RPMI8226 (cell line): ENCODE results near the gene PTPN6.
A peak's percentile ranks its signal among the peaks of the same experiment; 100 is the strongest.

Experiments used
- DNase-seq: peaks from one replicate; pipeline ENCODE4 v3.0.0-alpha.2; 2015

Gene PTPN6

DNA sequence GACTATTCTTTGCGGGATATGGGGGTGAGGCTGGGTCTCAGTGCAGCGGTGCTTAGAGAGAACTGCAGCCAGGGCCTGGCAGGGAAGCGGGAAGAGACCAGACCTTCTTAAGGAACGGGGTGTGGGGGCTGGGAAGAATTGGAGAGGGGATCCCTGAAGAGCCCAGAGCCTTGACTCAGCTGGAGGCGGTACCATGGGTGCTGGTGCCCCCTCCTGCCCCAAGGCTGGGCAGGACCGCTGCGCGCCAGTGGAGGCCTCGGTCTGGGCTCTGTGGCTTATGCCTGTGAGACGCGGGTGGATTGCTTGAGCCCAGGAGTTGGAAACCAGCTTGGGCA, 8.9 kb upstream of the PTPN6 start:
- DNase-seq = no peak

DNA sequence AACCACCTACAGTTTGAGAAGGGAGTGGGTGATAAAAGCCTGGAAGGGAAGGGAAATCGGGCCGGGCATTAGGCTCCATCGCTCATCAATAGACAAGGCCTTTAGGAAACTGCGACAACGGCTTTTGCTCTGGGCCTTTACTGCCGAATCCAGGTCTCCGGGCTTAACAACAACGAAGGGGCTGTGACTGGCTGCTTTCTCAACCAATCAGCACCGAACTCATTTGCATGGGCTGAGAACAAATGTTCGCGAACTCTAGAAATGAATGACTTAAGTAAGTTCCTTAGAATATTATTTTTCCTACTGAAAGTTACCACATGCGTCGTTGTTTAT, 7.8 kb upstream of the PTPN6 start:
- DNase-seq = peak; percentile 90

DNA sequence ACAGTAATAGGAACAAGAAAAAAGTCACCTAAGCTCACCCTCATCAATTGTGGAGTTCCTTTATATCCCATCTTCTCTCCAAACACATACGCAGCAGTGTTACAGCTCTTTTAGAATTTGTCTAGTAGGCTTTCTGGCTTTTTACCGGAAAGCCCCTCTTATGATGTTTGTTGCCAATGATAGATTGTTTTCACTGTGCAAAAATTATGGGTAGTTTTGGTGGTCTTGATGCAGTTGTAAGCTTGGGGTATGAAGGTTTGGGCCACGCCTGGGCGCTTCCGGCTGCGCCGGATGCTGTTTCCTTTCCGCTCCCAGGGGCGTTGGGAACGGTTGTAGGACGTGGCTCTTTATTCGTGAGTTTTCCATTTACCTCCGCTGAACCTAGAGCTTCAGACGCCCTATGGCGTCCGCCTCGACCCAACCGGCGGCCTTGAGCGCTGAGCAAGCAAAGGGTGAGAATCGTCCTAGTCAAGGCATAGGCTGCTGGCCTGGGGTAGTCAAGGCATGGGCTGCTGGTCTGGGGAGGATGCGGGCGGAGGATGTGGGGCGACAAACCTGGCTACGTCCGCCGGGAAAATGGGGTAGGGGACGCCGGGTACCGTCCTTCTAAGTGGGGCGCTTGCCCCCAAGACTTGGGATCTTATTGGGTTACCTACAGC, 7.3 kb upstream of the PTPN6 start, which contains the start of the genes C12orf57 and RNU7-1:
TSS of gene C12orf57 (plus strand) at position 301 of the 659 bp plus-strand sequence. CDS start at position 401, 100 bp downstream.
TSS of gene RNU7-1 (plus strand) at position 95 of the 659 bp plus-strand sequence.
- DNase-seq = peak; percentile 86

DNA sequence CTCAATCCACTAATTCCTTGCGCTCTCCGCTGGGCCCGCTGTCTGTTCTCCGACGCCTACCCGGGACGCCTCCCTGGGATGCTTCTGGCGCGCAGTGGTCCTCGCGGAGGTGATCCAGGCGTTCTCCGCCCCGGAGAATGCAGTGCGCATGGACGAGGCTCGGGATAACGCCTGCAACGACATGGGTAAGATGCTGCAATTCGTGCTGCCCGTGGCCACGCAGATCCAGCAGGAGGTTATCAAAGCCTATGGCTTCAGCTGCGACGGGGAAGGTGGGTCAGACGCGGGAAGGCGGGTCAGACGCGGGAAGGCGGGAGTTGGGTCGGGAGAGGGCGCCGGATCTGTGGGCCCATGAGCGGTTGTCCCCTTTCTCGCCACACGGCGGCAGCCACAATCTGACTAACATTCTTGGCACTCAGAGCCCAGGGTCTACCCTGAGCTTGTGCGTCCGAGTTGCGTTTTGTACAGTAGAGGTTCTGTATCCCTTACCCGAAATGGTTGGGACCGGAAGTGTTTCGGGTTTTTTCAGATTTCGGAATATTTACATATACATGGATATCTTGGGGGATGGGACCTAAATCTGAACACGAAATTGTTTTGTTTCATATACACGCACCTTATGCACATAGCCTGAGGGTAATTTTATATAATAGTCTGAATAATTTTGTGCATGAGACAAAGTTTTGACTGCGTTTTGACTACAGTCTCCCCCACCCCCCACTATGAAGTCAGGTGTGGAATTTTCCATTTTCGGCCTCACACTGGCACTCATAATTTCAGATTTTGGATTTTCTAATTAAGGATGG, 6.6 kb upstream of the PTPN6 start:
- peak; percentile 94 for DNase-seq

DNA sequence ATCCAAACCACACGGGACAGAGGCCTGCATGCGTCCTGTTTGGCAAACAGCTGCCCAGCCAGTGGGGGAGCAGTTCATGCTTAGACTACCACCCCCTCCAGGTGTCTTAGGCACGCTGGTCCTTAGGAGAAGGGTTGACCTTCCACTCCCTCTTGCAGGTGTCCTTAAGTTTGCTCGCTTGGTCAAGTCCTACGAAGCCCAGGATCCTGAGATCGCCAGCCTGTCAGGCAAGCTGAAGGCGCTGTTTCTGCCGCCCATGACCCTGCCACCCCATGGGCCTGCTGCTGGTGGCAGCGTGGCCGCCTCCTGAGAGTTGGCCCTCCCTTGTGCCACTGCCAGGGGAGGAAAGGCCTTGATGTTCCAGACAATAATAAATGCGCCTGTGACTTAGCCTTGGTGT, 5.5 kb upstream of the PTPN6 start:
- peak; percentile 61 for DNase-seq

DNA sequence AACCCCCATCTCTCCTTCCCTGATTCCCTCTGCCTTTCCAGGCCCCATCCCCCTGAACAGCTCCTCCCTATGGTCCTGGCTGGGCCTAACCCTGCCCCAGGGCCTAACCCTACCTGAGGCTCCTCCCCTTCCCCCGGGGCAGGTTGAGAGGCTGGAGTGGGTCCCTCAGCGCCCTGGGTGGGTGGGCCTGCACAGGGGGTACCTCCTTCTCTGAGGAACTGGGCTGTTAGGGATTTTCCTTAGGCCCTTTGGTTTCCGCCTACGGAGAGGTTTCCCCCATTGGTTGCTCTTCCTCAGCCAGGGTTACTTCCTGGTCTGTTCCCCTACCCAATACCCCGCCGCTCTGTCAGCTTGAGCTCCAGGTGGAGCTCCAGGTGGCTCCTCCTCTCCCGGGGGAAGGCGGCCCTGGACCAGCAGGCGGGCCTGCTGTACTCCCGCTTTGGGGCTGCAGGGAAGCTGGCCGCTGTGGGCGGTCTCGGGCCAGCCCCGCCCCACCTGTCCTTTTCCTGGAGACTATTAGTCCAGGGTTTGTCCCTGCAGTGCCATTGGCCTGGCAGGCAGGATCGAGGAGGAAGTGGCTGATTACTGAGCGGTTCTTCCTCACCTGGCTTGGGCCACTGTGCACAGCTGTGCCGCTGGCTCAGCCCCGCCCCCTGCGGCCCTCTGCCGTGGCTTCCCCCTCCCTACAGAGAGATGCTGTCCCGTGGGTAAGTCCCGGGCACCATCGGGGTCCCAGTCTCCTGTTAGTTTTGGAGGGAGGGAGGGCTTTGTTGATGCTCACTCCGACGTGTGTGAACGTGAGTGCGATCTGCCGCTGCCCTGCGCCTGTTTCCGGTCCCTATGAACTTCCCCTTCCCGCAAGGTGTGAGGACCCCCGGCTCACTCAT, 4.9 kb upstream of the PTPN6 start:
- DNase-seq = peak; percentile 89

DNA sequence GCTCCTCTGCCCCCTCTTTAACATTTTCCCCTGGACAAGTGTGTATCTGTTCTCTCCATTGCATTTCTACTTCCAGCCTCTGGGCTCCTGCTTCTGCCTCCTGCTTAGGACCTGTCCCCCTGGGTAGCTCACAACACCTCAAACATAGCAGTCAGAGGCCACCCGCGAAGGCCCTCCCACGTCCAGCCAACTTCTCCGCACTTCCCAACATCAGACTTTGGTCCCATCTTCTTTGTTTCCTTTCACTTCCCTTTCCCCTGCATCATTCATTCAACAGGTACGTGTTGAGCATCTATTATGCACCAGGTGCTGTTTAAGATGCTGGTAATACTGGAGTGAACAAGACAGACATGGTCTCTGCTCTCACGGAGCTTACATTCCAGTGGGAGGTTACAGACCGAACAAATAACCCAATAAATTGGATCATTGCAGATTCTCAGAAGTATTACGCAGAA, 4.2 kb upstream of the PTPN6 start:
- DNase-seq = no peak

DNA sequence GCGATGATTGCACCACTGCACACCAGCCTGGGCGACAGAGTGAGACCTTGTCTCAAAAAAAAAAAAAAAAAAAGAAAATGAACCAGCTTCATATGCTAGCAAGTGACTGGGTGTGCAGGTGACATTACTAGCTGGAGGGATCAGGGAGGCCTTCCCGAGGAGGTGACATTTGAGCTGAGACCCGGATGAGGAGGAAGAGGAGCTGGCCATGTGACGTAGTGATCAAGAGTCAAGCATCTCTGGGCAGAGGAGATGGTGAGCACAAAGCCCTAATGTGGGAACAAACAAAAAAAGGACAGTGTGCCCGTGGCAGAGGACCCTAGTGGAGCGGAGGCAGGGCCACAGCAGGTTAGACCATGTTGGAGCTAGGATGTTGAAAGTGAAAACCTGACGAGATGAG, 3.5 kb upstream of the PTPN6 start:
- DNase-seq = no peak

DNA sequence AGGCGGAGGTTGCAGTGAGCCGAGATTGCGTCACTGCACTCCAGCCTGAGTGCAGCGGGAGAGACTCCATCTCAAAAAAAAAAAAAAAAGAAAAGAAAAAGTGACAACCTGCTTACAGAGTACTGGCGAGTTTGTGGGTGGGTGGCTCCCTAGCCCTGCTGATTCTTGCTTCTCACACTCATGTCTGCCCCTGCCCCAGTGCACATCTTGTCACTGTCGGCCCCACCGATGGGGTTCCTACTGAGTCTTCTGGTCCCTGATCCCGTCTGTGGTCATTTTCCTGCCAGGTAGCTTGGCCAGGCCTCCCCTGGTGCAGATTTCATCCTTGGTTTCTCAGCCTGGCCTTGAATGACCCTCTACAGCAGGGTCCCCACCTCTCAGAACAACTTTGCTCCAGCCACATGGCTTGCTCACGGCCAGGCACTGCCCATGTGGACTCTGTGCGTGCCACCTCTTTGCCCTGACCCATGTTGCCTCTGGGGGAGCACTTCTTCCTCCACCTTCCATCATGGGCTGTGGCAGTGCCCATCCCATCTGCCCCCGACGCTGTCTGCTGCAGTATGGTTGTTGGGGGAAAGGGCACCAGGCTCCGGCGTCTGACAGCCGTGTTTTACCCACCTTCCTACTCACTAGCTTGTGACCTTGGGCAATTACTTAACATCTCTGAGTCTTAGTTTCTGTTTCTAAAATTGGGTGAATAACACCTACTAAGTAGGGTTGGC, 2.1 kb upstream of the PTPN6 start:
- DNase-seq = peak; percentile 64

DNA sequence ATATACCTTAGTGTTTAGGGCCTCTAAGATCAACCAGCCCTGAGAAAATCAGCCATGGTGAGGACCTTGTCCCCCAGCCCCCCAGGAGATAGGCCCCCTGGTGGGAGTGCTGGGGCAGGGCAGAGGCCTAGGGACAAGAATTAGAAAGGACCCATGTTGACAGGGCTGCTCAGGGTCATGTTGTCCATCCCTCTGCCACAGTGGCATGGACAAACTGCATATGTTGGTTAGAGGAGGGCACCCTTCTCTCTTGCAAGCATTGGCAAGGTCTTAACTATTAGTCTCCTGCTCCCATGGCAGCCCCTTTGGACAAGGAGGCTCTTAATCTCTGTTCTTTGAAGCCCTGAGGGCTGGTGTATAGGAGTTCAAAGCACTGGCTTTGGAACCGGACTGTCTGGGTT, 755 bp upstream of the PTPN6 start:
- peak; percentile 52 for DNase-seq

DNA sequence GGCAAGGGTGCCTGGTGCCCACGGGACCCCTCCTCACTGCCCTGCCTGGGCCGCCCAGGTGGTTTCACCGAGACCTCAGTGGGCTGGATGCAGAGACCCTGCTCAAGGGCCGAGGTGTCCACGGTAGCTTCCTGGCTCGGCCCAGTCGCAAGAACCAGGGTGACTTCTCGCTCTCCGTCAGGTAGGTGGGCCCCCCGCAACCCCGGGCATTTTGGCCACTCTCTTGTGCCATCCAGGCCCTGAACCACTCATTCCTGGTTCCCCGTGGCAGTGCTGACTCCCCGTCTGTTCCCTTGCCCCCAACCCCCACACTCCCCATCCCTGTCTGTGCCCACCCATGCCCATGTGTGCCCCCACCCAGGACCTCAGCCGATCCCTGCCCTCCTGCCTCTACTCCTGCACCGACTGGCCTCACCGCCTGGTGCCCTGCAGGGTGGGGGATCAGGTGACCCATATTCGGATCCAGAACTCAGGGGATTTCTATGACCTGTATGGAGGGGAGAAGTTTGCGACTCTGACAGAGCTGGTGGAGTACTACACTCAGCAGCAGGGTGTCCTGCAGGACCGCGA, 480 bp downstream of the PTPN6 start:
- no peak for DNase-seq

DNA sequence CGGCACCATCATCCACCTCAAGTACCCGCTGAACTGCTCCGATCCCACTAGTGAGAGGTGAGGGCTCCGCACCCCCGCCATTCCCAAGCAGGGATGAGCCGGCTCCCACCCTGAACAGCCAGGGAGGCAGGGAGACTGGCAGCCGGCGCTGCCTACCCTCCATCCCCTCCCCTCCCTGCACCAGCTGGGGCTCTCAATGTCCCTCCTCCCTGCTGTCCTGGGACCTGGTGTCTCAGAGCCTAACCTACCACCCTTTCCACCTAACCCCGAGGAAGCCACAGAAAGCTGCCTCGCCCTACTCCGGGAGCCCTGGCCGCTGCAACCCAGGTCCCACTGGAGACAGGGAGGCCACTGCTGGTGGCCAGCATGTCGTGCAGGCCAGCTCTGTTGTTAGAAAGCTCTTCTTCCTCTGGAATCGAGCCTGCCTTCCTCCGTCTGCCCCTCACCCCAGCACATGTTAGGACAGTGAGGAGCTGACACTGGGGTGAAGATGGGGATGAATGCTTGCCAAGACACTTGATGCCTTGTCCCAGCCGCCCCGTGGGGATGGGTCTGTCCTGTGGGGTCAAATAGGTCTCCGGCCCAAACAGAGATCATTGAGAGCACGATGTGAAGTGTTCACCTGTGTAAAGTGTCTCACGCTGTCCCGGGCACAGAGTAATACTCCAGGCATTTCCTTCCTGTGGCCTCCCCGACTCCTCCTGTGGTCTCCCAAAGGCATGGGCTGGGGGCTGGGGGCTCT, 1.1 kb downstream of the PTPN6 start:
- DNase-seq = no peak

DNA sequence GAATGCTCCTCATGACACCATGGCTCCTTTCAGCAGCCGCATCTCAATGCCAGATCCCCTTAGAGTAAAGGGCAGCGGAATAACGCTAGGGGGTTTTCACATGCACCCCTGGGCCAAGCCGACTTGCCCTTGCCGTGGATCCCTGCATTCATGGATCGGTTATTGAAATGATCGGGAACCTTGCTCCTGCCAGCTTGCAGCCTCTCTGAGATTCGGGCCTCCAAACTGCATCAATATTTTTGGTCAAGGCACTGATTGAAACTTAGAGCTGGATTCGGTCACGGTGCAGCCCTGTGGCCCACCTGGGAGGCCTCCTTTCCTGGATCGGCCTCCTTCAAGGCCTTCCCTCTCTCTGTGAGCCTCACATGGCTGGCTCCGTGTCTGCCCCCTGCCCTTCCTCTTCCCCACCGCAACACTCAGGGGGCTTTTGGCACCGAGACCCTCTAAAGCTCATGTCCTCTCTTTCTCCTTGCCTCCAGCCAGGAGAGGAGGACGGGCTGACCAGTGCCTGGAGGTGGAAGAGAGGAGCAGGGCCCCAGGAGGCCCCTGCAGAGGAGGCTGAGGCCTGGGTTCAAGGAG, 1.8 kb downstream of the PTPN6 start:
- DNase-seq = no peak

DNA sequence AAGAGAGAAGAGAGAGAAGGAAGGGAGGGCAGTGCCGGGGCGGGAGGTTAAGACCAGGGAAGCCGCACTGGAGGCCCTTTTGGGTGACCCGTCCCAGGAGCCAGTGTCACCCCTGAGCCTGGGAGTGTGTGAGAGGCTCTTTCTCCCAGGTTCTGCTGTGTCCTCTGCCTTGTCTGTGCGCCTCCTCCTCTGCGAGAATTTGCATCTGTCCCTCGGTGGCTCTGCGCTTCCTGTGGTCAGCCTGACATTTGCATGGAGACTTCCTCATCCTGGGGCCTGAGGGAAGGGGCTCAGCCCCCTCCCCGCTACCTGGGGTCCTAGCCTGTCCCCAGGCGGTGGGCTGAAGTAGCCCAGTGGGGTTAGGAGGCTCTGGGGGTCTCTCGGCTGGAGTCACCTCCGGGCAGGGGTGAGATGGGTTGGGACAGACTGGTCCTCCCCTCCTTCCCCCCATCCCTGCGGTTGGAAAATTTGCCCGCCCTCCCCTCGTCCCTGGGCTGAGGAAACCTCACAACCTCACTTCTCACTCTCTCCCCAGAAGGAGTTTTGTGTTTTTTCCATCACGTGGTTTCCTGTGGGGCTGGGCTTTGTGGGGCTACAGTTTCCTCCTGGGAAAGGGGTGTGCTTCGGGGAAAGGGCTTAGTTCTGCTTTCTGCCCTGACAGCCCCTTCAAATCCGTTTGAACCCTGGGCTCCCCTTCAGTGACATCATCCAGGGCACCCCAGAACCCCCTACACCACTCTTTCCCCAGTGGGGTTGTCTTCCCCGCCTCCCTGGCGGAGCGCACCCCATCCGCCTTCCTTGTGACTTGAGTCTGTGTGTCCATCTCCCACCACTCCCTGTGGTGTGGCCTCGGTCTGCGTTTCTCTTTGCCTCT, 2.5 kb downstream of the PTPN6 start:
- DNase-seq = peak; percentile 82

DNA sequence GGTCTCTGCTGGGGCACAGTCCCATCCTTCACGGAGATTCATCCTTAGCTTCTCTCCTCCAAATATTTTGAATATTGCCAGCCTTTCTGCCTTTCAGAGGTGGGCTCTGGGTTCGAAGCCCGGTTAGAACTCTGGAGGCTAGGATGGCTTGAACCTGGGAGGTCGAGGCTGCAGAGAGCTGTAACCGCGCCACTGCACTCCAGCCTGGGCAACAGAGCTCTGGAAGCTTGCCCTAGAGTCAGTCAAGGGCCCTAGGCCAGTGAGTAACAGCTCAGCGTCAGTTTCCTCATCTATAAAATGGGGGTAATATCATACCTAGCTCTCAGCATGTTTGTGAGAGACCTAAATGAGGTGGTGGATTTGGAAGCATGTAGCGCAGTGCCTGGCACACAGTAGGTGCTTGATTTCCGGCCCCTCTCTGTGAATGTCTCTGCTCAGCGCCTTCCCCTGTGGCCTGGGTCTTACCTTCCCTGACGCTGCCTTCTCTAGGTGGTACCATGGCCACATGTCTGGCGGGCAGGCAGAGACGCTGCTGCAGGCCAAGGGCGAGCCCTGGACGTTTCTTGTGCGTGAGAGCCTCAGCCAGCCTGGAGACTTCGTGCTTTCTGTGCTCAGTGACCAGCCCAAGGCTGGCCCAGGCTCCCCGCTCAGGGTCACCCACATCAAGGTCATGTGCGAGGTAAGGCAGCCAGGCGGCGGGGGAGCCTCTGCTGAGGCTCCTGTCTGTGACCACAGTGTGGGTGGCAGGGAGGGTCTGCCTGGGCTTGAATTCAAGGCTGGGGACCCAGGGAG, 3.4 kb downstream of the PTPN6 start:
- DNase-seq = no peak

DNA sequence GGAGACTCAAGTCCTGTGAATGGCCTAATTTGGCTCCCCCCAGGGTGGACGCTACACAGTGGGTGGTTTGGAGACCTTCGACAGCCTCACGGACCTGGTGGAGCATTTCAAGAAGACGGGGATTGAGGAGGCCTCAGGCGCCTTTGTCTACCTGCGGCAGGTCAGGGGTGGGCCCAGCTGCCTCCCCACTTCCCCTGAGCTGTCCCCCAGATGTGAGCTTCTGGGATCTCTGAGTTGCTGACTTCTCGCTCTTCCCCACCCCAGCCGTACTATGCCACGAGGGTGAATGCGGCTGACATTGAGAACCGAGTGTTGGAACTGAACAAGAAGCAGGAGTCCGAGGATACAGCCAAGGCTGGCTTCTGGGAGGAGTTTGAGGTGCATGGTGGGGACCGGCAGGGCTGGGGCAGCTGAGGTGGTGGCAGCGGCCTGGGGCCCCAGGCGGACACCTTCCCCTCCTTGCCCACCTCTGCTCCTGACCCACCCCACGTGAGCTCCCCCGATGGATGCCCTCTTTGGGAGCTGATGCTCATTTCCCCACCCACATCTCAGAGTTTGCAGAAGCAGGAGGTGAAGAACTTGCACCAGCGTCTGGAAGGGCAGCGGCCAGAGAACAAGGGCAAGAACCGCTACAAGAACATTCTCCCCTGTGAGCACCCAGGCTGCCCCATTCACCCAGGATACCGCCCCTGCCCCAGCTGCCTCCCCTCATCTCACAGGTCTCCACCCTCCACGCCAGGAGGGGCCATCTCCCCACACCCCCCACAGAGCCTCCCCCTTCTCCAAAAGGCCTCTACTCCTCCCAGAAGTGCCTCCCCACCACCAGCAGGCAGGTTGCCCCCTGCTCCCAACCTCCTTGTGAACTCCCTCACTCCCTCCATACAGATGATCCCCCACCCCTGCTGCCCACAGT, 4.2 kb downstream of the PTPN6 start:
- no peak for DNase-seq

DNA sequence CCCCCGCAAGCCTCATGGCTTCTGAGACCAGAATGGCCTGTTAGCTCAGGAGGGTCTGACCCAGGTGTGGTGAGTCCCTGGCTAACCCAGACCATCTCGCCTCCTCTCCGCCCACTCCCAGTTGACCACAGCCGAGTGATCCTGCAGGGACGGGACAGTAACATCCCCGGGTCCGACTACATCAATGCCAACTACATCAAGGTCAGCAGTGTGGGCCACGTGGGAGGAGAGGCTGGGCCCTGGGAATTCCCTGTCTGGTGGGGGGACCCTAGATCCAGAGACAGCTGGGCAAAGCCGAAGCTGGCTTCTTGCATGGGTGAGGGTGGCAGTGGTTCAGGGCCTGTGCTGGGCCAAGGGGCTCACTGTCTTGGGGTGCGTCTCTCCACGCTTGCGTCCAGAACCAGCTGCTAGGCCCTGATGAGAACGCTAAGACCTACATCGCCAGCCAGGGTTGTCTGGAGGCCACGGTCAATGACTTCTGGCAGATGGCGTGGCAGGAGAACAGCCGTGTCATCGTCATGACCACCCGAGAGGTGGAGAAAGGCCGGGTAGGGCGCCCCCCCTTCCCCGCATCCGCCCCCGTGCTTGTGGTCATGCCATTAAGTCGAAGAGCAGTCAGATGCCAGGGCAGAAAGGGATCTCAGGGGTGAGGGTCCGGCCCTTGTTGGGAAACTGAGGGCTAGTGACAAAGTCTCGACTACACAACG, 5.0 kb downstream of the PTPN6 start:
- DNase-seq = no peak
